Activated naive CD4-positive, alpha-beta T cell treated with anti-CD3 and anti-CD28 coated beads for 36 hours (primary cell): ENCODE data around the gene ZFYVE28. TPM values are rescaled to one million over a fixed set of nuclear protein-coding genes. Genes with fewer than 3 reads are reported as not detected.
A peak's percentile ranks its signal among the peaks of the same experiment; 100 is the strongest.

Source experiments
- CTCF ChIA-PET: fragments of 350-600 bp; sonication (Branson Sonifier 250); formaldehyde crosslinking; loops from one replicate; lab custom pipeline; 2021; ENCODE audit warnings: antibody characterized with exemption; lab: Charles Lee
- DNase-seq: peaks from one replicate; pipeline ENCODE4 v3.0.0-alpha.2; 2020
- H3K27ac Mint-ChIP-seq: one replicate; pipeline ENCODE4 v1.8.0; 2021; ENCODE audit warnings: mild to moderate bottlenecking, mixed read lengths
- H3K27me3 Mint-ChIP-seq: one replicate; pipeline ENCODE4 v1.8.0; 2021; ENCODE audit warnings: low read depth, mixed read lengths
- H3K36me3 Mint-ChIP-seq: one replicate; pipeline ENCODE4 v1.8.0; 2021; ENCODE audit warnings: low read depth, mixed read lengths
- H3K4me1 Mint-ChIP-seq: one replicate; pipeline ENCODE4 v1.8.0; 2021; ENCODE audit warnings: low read depth, mixed read lengths
- H3K4me3 Mint-ChIP-seq: one replicate; pipeline ENCODE4 v1.8.0; 2021; ENCODE audit warnings: mild to moderate bottlenecking, moderate library complexity, mixed read lengths
- H3K9me3 Mint-ChIP-seq: one replicate; pipeline ENCODE4 v1.8.0; 2021; ENCODE audit warnings: mixed read lengths
- intact Hi-C: fragments of 100-400 bp; cut with micrococcal nuclease; formaldehyde crosslinking; loops from one replicate; pipeline ENCODE4 v1.15.1; 2023
- total RNA-seq, 2 experiments: library from RNA; stranded (reverse); gene quantifications; one replicate each; pipeline ENCODE4 v1.2.3, GENCODE V29; 2021

The ZFYVE28 gene
- total RNA-seq, 2 experiments from 2014 or later: 5.3 to 6.2 TPM

GRCh38 chr4:2354118-2354517 lies 64.3 kb downstream of the ZFYVE28 start:
- Mint-ChIP-seq H3K4me1 (peaks cover 3% of the 10 kb centered on the region), H3K27ac (no peak overlapping the region), H3K4me3 (no peak overlapping the region), H3K9me3 (no peaks in the 10 kb centered on the region), H3K27me3 (no peaks in the 10 kb centered on the region), H3K36me3 (no peaks in the 10 kb centered on the region)
- peak; percentile 18 for DNase-seq
- CTCF ChIA-PET: interaction anchor here (1.0 to 1.2 kb wide), 2 partner anchors 134 to 238 kb away, joined by 3 to 4 read pairs; no protein-coding TSS in a partner anchor
- intact Hi-C loops: loop anchor here (1.0 kb wide), 1 partner anchor 134 kb away; no protein-coding TSS in a partner anchor

- H3K4me3 Mint-ChIP-seq: no peak overlapping the region
- H3K9me3 Mint-ChIP-seq: no peaks in the 10 kb centered on the region
- CTCF ChIA-PET: interaction anchor here (1.0 to 1.2 kb wide), 2 partner anchors 134 to 238 kb away, joined by 3 to 4 read pairs; no protein-coding TSS in a partner anchor
- H3K27ac Mint-ChIP-seq: no peak overlapping the region
- peaks cover 3% of the 10 kb centered on the region for H3K4me1 Mint-ChIP-seq
- no peaks in the 10 kb centered on the region for H3K27me3 Mint-ChIP-seq
- intact Hi-C loops: loop anchor here (1.0 kb wide), 1 partner anchor 133 kb away; no protein-coding TSS in a partner anchor
- DNase-seq: peak; percentile 3
- no peaks in the 10 kb centered on the region for H3K36me3 Mint-ChIP-seq
These were observed 65.0 kb downstream of the ZFYVE28 start for GRCh38 chr4:2353222-2354107.

GRCh38 chr4:2352729-2353221 lies 65.7 kb downstream of the ZFYVE28 start:
- CTCF ChIA-PET: no interaction called here
- no peaks in the 10 kb centered on the region for H3K9me3 Mint-ChIP-seq
- no peak overlapping the region for H3K4me3 Mint-ChIP-seq
- peaks cover 3% of the 10 kb centered on the region for H3K4me1 Mint-ChIP-seq
- no peaks in the 10 kb centered on the region for H3K36me3 Mint-ChIP-seq
- intact Hi-C loops: no loop called here
- no peak overlapping the region for H3K27ac Mint-ChIP-seq
- DNase-seq: peak; percentile 3
- H3K27me3 Mint-ChIP-seq: no peaks in the 10 kb centered on the region

- Mint-ChIP-seq H3K27ac (no peak overlapping the region), H3K4me3 (no peak overlapping the region), H3K36me3 (no peaks in the 10 kb centered on the region)
These were observed 66.3 kb downstream of the ZFYVE28 start for GRCh38 chr4:2352171-2352570.

GRCh38 chr4:2350982-2351381 lies 67.5 kb downstream of the ZFYVE28 start:
- Mint-ChIP-seq H3K27me3 (no peaks in the 10 kb centered on the region), H3K27ac (no peak overlapping the region), H3K9me3 (no peaks in the 10 kb centered on the region), H3K4me1 (peaks cover 6% of the 10 kb centered on the region), H3K4me3 (no peak overlapping the region), H3K36me3 (peaks cover 2% of the 10 kb centered on the region)
- CTCF ChIA-PET: no interaction called here
- intact Hi-C loops: no loop called here
- no peak for DNase-seq

More at GRCh38 chr4:2352171-2352570, 66.3 kb downstream of the ZFYVE28 start:
- Mint-ChIP-seq H3K4me1 (peaks cover 5% of the 10 kb centered on the region), H3K9me3 (no peaks in the 10 kb centered on the region), H3K27me3 (no peaks in the 10 kb centered on the region)
- peak; percentile 3 for DNase-seq
- intact Hi-C loops: no loop called here
- CTCF ChIA-PET: no interaction called here

- intact Hi-C loops: no loop called here
- peaks cover 2% of the 10 kb centered on the region for H3K36me3 Mint-ChIP-seq
- CTCF ChIA-PET: no interaction called here
- H3K4me1 Mint-ChIP-seq: peaks cover 3% of the 10 kb centered on the region
- DNase-seq: no peak
- no peaks in the 10 kb centered on the region for H3K27me3 Mint-ChIP-seq
- H3K4me3 Mint-ChIP-seq: no peak overlapping the region
- H3K9me3 Mint-ChIP-seq: no peaks in the 10 kb centered on the region
- no peak overlapping the region for H3K27ac Mint-ChIP-seq
These were observed 69.7 kb downstream of the ZFYVE28 start for GRCh38 chr4:2348786-2349185.

- Mint-ChIP-seq H3K27ac (no peak overlapping the region), H3K9me3 (no peaks in the 10 kb centered on the region), H3K36me3 (peaks cover 2% of the 10 kb centered on the region), H3K4me3 (no peak overlapping the region), H3K27me3 (no peaks in the 10 kb centered on the region), H3K4me1 (peaks cover 3% of the 10 kb centered on the region)
- intact Hi-C loops: no loop called here
- CTCF ChIA-PET: no interaction called here
- no peak for DNase-seq
These were observed 71.3 kb downstream of the ZFYVE28 start for GRCh38 chr4:2347190-2347589.

GRCh38 chr4:2343476-2343875 lies 75.0 kb downstream of the ZFYVE28 start:
- CTCF ChIA-PET: no interaction called here
- Mint-ChIP-seq H3K4me1 (peaks cover 3% of the 10 kb centered on the region), H3K27me3 (no peaks in the 10 kb centered on the region), H3K27ac (no peak overlapping the region), H3K9me3 (no peaks in the 10 kb centered on the region), H3K4me3 (no peak overlapping the region), H3K36me3 (peaks cover 2% of the 10 kb centered on the region)
- intact Hi-C loops: no loop called here
- DNase-seq: no peak

- H3K4me3 Mint-ChIP-seq: no peak overlapping the region
- H3K27ac Mint-ChIP-seq: no peak overlapping the region
- no peaks in the 10 kb centered on the region for H3K27me3 Mint-ChIP-seq
- peak; percentile 2 for DNase-seq
- H3K4me1 Mint-ChIP-seq: no peaks in the 10 kb centered on the region
- intact Hi-C loops: no loop called here
- H3K9me3 Mint-ChIP-seq: no peaks in the 10 kb centered on the region
- CTCF ChIA-PET: no interaction called here
- H3K36me3 Mint-ChIP-seq: peaks cover 2% of the 10 kb centered on the region
These were observed 76.4 kb downstream of the ZFYVE28 start for GRCh38 chr4:2341911-2342652.

- CTCF ChIA-PET: no interaction called here
- Mint-ChIP-seq H3K27ac (no peak overlapping the region), H3K27me3 (no peaks in the 10 kb centered on the region), H3K4me3 (no peak overlapping the region), H3K4me1 (no peaks in the 10 kb centered on the region), H3K36me3 (peaks cover 2% of the 10 kb centered on the region), H3K9me3 (no peaks in the 10 kb centered on the region)
- intact Hi-C loops: no loop called here
- DNase-seq: peak; percentile 2
These were observed 77.1 kb downstream of the ZFYVE28 start for GRCh38 chr4:2341261-2341841.

- Mint-ChIP-seq H3K27ac (no peak overlapping the region), H3K36me3 (no peaks in the 10 kb centered on the region), H3K4me3 (no peak overlapping the region), H3K9me3 (no peaks in the 10 kb centered on the region), H3K4me1 (no peaks in the 10 kb centered on the region), H3K27me3 (no peaks in the 10 kb centered on the region)
- intact Hi-C loops: no loop called here
- CTCF ChIA-PET: no interaction called here
- DNase-seq: peak; percentile 1
These were observed 78.0 kb downstream of the ZFYVE28 start for GRCh38 chr4:2340272-2341061.
